ENCODE measurements around the gene PTPN2.

- TF ChIP-seq POLR2A (IDR thresholded peaks at IDR 0.05) (no peak), CTCF (IDR thresholded peaks at IDR 0.05) (no peak)
These were observed 81.5 kb downstream of the PTPN2 start for GRCh38 chr18:12802538-12802937.
